Bone marrow (tissue), 2 donors: ENCODE results near the gene PCDHGB5.
A peak's percentile ranks its signal among the peaks of the same experiment; 100 is the strongest.
"Not testable (repeated sequence)": the region's sequence is repeated elsewhere in the genome, so short reads cannot be mapped to it uniquely, and the experiment has no call there.

Experiments used
- DNase-seq, 2 donors: peaks; one replicate each; lab custom pipeline; 2025; lab: John Stamatoyannopoulos, UW

PCDHGB5 gene

DNA sequence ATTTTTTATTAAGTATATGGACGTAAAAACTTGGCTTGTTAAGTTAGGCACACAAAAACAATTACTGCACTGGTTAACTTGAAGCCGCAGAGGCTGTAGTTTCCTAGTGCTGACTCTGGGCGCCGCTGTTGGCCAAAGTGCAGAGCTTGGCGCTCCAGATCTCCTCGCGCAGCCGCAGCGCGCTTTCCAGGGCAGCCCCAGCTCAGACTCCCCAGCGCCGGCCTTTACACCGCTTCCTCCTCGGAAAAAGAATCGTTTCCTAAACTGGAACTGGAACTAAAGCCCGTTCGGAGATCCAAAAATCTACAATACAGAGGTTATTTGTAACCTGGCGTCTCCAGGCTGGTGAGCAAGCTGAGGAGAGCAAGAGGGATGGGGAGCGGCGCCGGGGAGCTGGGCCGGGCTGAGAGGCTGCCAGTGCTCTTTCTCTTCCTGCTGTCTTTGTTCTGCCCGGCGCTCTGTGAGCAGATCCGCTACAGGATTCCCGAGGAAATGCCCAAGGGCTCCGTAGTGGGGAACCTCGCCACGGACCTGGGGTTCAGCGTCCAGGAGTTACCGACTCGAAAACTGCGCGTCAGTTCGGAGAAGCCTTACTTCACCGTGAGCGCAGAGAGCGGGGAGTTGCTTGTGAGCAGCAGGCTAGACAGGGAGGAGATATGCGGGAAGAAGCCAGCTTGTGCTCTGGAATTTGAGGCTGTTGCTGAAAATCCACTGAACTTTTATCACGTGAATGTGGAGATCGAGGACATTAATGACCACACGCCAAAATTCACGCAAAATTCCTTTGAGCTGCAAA, at the start of gene PCDHGB5:
Gene PCDHGB5 (plus strand): TSS at position 192 of the 796 bp plus-strand sequence. CDS start 181 bp downstream, at position 373.
- not testable (repeated sequence) for DNase-seq

DNA sequence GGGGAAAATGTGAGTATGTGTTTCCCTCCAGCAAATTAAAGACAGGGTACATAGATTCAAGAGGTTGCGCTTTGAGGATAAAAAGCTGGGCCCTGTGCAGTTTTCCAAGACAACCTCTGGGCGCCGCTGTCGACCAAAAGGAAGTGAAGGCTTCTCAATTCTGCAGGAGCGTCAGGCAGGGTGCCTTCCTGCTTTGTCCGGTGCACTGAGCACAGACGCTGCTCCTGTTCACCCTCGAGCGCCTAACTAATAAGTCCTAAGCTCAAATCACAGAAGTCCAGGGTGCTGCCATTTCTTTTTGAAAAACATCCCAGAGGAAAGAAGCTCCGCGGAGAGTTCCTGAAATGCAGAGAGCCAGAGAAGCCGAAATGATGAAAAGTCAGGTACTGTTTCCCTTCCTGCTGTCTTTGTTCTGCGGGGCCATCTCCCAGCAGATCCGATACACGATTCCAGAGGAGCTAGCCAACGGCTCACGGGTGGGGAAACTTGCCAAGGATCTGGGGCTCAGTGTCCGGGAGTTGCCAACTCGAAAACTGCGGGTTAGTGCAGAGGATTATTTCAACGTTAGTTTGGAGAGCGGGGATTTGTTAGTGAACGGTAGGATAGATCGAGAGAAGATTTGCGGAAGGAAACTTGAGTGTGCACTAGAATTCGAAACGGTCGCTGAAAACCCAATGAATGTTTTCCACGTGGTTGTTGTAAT, 47.7 kb upstream of the PCDHGB5 start, which contains the start of gene PCDHGB1:
Gene PCDHGB1 (plus strand): TSS at position 183 of the 703 bp plus-strand sequence. CDS start 162 bp downstream, at position 345.
- DNase-seq = peak in 1 of 2 donors; percentile 14

DNA sequence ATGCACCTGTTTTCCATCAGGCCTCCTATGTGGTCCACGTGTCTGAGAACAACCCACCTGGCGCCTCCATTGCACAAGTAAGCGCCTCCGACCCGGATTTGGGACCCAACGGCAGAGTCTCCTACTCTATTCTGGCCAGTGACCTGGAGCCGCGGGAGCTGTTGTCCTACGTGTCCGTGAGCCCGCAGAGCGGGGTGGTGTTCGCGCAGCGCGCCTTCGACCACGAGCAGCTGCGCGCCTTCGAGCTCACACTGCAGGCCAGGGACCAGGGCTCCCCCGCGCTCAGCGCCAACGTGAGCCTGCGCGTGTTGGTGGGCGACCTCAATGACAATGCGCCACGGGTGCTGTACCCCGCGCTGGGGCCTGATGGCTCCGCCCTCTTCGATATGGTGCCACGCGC, 46.2 kb upstream of the PCDHGB5 start:
- DNase-seq = no peak

DNA sequence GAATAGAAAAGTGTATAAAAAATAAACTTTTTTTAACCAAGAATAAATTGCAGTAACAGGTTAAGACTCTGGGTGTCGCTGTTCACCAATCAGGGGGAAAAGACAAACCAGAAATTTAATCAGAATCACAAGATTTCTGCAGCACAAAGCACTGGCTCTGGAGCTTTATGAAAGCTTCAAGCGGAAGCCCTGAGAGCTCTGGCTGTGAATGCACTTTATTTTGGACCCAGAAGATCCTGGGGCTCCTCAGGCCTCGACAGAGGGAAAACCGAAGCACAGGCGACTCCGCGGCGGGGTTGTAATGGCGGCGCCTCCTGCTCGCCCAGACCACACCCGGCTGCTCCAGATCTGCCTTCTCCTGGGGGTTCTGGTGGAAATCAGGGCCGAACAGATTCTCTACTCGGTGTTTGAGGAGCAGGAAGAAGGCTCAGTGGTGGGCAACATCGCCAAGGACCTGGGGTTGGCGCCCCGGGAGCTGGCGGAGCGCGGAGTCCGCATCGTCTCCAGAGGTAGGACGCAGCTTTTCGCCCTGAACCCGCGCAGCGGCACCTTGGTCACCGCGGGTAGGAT, 42.8 kb upstream of the PCDHGB5 start, which contains the start of gene PCDHGA4:
Gene PCDHGA4 (plus strand): TSS at position 122 of the 570 bp plus-strand sequence. CDS start 87 bp downstream, at position 209.
- DNase-seq = no peak

DNA sequence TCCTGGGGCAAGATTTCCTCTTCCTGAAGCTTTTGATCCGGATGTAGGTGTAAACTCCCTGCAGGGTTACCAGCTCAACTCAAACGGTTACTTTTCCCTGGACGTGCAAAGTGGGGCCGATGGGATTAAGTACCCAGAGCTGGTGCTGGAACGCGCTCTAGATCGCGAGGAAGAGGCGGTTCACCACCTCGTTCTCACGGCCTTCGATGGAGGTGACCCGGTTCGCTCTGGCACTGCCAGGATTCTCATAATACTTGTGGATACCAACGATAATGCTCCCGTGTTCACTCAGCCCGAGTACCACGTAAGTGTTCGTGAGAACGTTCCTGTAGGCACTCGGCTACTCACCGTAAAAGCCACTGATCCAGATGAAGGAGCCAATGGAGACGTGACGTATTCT, 42.1 kb upstream of the PCDHGB5 start:
- DNase-seq = no peak

DNA sequence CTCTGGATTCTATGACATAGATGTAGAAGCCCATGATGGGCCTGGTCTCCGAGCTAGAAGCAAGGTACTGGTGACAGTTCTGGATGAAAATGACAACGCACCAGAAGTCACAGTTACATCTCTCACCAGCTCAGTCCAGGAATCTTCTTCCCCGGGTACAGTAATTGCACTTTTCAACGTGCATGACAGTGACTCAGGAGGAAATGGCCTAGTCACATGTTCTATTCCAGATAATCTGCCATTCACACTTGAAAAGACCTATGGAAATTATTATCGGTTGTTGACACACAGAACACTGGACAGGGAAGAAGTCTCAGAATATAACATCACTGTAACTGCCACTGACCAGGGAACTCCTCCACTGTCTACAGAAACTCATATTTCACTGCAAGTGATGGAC, 41.6 kb upstream of the PCDHGB5 start:
- DNase-seq = no peak

DNA sequence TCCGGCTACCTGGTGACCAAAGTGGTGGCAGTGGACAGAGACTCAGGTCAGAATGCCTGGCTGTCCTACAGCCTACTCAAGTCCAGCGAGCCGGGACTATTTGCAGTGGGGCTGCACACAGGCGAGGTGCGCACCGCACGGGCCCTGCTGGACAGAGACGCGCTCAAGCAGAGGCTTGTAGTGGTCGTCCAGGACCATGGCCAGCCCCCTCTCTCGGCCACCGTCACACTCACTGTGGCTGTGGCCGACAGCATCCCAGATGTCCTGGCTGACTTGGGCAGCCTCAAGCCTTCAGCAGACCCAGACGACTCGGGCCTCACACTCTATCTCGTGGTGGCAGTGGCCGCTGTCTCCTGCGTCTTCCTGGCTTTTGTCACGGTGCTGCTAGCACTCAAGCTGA, 40.8 kb upstream of the PCDHGB5 start:
- no peak for DNase-seq

DNA sequence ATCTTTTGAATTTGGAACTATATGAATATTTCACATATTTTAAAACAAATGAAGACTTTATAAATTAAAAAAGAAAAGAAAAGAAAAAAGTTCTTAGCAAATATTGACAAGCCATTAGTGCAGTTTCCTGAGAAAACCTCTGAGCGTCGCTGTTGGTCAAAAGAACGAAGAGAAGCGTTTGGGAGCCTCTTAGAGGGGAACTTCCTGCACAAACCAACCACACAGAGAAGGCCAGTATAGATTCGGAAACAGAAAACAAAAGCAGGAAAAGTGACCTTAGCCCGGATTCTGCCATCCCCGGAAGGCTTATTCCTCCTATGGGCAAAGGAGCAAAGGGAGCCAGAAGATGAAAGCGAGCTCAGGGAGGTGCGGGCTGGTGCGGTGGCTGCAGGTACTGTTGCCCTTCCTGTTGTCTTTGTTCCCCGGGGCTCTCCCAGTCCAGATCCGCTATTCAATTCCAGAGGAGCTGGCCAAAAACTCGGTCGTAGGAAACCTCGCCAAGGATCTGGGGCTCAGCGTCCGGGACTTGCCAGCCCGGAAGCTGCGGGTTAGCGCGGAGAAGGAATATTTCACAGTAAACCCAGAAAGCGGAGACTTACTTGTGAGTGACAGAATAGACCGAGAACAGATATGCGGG, 37.8 kb upstream of the PCDHGB5 start, which contains the start of gene PCDHGB2:
Gene PCDHGB2 (plus strand): TSS at position 205 of the 637 bp plus-strand sequence. CDS start 142 bp downstream, at position 347.
- peak in 1 of 2 donors; percentile 78 for DNase-seq

DNA sequence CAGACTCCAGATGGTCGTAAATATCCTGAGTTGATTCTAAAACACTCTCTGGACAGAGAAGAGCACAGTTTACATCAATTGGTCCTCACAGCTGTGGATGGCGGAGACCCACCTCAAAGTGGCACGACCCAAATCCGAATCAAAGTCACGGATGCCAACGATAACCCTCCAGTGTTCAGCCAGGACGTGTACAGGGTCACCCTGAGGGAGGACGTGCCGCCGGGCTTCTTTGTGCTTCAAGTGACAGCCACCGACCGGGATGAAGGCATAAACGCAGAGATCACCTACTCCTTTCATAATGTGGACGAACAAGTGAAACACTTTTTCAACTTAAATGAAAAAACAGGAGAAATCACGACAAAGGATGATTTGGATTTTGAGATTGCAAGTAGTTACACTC, 37.1 kb upstream of the PCDHGB5 start:
- DNase-seq = no peak

DNA sequence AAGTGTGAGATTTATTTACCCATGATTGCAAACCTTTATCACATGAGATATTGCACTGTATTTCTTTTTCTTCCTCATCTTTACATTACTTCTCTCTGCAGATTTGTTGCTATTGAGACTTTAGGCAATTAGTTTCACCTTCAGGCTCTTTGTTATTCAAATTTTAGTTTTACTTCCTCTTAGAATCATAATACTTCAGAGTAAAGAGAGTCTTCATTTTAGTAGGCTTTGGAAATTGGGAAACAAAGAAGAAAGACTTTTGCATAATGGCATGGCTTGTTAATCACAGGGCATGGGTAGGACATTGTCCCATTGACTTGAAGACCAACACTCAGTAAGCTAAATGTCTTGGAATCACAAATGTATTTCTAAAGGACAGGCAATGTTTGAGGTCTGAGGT, 35.0 kb upstream of the PCDHGB5 start:
- DNase-seq = no peak

DNA sequence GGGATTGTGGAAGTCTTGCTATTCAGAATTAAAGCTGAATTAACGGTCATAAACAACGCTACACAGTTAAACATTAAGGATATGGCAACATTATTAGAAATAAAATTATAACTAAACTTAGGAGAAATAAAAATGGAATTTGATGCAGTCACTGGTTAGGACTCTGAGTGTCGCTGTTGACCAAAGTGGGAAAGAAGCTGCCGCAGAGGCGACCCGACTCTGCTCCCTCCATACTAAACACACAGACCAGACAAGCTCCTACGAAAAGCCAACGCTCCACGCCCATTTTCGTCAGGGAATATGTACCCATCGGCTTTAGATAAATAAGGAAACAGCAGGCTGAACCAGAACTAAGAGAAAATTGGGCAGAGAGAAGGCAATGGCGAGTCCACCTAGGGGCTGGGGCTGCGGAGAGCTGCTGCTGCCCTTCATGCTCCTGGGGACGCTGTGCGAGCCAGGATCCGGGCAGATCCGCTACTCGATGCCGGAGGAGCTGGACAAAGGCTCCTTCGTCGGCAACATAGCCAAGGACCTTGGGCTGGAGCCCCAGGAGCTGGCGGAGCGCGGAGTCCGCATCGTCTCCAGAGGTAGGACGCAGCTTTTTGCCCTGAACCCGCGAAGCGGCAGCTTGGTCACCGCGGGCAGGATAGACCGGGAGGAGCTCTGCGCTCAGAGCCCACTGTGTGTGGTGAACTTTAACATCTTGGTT, 33.6 kb upstream of the PCDHGB5 start, which contains the start of gene PCDHGA5:
Gene PCDHGA5 (plus strand): TSS at position 211 of the 709 bp plus-strand sequence. CDS start 169 bp downstream, at position 380.
- DNase-seq = no peak

DNA sequence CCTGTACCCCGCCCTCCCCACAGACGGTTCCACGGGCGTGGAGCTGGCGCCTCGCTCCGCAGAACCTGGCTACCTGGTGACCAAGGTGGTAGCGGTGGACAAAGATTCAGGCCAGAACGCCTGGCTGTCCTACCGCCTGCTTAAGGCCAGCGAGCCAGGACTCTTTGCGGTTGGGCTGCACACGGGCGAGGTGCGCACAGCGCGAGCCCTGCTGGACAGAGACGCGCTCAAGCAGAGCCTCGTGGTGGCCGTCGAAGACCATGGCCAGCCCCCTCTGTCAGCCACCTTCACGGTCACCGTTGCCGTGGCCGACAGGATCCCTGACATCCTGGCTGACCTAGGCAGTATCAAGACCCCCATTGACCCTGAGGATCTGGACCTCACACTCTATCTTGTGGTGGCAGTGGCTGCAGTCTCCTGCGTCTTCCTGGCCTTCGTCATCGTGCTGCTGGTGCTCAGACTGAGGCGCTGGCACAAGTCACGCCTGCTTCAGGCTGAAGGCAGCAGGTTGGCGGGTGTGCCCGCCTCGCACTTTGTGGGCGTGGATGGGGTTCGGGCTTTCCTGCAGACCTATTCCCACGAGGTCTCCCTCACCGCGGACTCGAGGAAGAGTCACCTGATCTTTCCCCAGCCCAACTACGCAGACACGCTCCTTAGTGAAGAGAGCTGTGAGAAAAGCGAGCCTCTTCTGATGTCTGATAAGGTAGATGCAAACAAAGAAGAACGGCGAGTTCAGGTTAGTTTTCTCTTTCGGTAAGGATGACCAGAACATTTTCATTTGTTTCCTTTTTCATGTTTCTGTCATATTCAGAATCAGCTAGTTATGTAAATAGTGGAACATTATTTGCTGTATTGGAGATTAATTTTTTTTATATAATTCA, 31.5 kb upstream of the PCDHGB5 start:
- no peak for DNase-seq

DNA sequence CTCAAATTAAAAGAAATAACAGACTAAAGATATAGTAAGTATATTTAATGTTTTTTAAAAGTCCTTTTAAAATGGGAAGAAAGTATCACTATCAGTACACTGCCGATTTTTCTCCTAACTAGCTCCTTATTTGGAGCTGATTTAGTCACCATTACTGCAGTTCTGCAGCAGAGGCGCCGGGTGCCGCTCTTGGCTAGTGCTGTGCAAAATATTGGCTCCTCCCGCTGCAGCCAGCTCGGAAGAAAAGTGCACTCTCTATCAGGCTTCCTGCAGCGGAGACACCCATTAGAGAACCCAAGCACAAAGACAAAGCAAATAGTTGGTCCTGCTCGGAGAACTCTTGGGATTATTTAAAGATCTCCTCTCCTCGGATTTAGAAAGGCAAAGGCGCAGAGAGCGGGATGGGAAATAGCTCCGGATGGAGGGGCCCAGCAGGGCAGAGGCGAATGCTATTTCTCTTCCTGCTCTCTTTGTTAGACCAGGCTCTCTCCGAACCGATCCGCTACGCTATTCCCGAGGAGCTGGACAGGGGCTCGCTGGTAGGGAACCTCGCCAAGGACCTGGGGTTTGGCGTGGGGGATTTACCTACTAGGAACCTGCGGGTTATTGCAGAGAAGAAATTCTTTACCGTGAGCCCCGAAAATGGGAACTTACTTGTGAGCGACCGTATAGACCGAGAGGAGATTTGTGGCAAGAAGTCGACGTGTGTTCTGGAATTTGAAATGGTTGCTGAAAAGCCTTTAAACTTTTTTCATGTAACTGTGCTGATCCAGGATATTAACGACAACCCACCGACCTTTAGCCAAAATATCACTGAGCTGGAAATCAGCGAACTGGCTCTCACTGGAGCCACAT, 27.5 kb upstream of the PCDHGB5 start, which contains the start of gene PCDHGB3:
Gene PCDHGB3 (plus strand): TSS at position 249 of the 855 bp plus-strand sequence. CDS start 153 bp downstream, at position 402.
- DNase-seq = no peak

DNA sequence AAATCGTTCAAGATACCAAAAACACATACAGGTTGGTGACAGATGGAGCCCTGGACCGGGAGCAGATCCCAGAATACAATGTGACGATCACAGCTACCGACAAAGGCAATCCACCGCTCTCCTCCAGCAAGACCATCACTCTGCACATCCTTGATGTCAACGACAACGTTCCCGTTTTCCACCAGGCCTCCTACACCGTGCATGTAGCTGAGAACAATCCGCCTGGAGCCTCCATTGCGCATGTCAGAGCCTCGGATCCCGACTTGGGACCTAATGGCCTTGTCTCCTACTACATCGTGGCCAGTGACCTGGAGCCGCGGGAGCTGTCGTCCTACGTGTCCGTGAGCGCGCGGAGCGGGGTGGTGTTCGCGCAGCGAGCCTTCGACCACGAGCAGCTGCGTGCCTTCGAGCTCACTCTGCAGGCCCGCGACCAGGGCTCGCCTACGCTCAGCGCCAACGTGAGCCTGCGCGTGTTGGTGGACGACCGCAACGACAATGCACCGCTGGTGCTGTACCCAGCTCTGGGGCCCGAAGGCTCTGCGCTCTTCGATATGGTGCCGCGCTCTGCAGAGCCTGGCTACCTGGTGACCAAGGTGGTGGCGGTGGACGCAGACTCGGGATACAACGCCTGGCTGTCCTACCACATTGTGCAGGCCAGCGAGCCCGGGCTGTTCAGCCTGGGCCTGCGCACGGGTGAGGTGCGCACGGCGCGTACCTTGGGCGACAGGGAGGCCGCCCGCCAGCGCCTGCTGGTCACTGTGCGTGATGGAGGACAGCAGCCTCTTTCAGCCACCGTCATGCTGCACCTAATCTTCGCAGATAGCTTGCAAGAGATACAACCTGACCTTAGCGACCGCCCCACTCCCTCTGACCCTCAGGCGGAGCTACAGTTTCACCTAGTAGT, 25.9 kb upstream of the PCDHGB5 start:
- no peak for DNase-seq

DNA sequence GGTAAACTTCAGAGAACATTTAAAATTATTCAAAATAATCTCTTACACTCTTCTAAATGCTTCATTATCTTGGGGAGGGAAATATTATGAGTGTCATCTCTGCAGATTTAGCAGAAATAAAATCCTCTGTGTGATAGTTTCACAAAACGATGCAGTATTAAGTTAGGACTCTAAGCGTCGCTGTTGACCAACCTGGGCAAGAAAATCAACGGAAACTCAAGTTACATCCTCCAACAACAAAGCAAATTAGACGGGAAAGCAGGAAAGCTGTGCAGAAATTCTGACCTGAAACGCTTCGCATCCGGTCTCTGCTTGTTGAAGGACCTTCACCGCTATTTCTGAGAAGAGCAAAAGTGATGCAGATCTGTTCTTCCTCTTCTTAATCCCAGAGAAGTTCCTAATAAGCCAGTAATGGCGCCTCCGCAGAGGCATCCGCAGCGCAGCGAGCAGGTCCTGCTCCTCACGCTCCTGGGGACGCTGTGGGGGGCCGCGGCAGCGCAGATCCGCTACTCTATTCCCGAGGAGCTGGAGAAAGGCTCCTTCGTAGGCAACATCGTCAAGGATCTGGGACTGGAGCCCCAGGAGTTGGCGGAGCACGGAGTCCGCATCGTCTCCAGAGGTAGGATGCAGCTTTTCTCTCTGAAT, 24.0 kb upstream of the PCDHGB5 start, which contains the start of gene PCDHGA6:
Gene PCDHGA6 (plus strand): TSS at position 219 of the 645 bp plus-strand sequence. CDS start 193 bp downstream, at position 412.
- DNase-seq = no peak

DNA sequence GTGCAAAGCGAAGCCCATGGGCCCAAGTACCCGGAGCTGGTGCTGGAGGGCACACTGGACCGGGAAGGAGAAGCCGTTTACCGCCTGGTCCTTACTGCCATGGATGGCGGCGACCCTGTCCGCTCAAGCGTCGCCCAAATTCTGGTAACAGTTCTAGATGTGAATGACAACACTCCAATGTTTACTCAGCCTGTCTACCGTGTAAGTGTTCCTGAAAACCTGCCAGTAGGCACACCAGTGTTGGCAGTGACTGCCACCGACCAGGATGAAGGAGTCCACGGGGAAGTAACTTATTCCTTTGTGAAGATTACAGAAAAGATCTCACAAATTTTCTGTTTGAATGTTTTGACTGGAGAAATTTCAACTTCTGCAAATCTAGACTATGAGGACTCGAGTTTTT, 23.1 kb upstream of the PCDHGB5 start:
- DNase-seq = no peak

DNA sequence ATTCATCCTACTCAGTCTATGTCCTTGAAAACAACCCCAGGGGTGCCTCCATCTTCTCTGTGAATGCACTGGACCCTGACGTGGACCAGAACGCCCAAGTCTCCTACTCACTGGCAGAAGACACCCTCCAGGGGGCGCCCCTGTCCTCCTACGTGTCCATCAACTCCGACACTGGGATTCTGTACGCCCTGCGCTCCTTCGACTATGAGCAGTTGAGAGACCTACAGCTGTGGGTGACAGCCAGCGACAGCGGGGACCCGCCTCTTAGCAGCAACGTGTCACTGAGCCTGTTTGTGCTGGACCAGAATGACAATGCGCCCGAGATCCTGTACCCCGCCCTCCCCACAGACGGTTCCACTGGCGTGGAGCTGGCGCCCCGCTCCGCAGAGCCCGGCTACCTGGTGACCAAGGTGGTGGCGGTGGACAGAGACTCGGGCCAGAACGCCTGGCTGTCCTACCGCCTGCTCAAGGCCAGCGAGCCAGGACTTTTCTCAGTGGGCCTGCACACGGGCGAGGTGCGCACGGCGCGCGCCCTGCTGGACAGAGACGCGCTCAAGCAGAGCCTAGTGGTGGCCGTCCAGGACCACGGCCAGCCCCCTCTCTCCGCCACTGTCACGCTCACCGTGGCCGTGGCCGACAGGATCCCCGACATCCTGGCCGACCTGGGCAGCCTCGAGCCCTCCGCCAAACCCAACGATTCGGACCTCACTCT, 22.1 kb upstream of the PCDHGB5 start:
- DNase-seq = not testable (repeated sequence)
